ENCODE data around the gene HEATR9.

The HEATR9 gene

GRCh38 chr17:35895636-35896587, 27.2 kb upstream of the HEATR9 start:
- no peak for DNase-seq (ENCODE audit: low read depth in 2 of 2)

- DNase-seq (ENCODE audit: low read depth in 2 of 2) = no peak
These were observed 25.5 kb upstream of the HEATR9 start for GRCh38 chr17:35894206-35894605.

- DNase-seq (ENCODE audit: low read depth in 2 of 2) = no peak
These were observed 25.1 kb upstream of the HEATR9 start for GRCh38 chr17:35893751-35894150.

GRCh38 chr17:35892091-35893035, 23.7 kb upstream of the HEATR9 start:
- DNase-seq (ENCODE audit: low read depth in 2 of 2) = peak in 1 of 2 donors; percentile 58

- DNase-seq (ENCODE audit: low read depth in 2 of 2) = no peak
These were observed 22.6 kb upstream of the HEATR9 start for GRCh38 chr17:35891269-35891668.

- DNase-seq (ENCODE audit: low read depth in 2 of 2) = peak in 1 of 2 donors; percentile 48
These were observed 22.1 kb upstream of the HEATR9 start for GRCh38 chr17:35890774-35891155.

- DNase-seq (ENCODE audit: low read depth in 2 of 2) = no peak
These were observed 21.4 kb upstream of the HEATR9 start for GRCh38 chr17:35889818-35890773.

- no peak for DNase-seq (ENCODE audit: low read depth in 2 of 2)
These were observed 20.6 kb upstream of the HEATR9 start for GRCh38 chr17:35889241-35889640.

GRCh38 chr17:35879773-35880654, 11.3 kb upstream of the HEATR9 start, which contains the start of gene CCL5:
TSS of gene CCL5 (minus strand) at chr17:35880360.
- no peak for DNase-seq (ENCODE audit: low read depth in 2 of 2)

GRCh38 chr17:35878361-35878760, 9.7 kb upstream of the HEATR9 start:
- DNase-seq (ENCODE audit: low read depth in 2 of 2) = no peak

- no peak for DNase-seq (ENCODE audit: low read depth in 2 of 2)
These were observed 8.8 kb upstream of the HEATR9 start for GRCh38 chr17:35877345-35878029.

- no peak for DNase-seq (ENCODE audit: low read depth in 2 of 2)
These were observed 7.8 kb upstream of the HEATR9 start for GRCh38 chr17:35876534-35876933.

GRCh38 chr17:35875800-35876139, 7.1 kb upstream of the HEATR9 start:
- DNase-seq (ENCODE audit: low read depth in 2 of 2) = no peak

GRCh38 chr17:35875072-35875799, 6.5 kb upstream of the HEATR9 start:
- no peak for DNase-seq (ENCODE audit: low read depth in 2 of 2)

- DNase-seq (ENCODE audit: low read depth in 2 of 2) = no peak
These were observed 3.7 kb upstream of the HEATR9 start for GRCh38 chr17:35872196-35872980.

GRCh38 chr17:35870906-35871819, 2.5 kb upstream of the HEATR9 start:
- no peak for DNase-seq (ENCODE audit: low read depth in 2 of 2)

- no peak for DNase-seq (ENCODE audit: low read depth in 2 of 2)
These were observed 1.1 kb downstream of the HEATR9 start for GRCh38 chr17:35867574-35867973.

Data from activated CD8-positive, alpha-beta memory T cell treated with anti-CD3 and anti-CD28 coated beads for 4 hours (primary cell).